ENCODE results near the gene IGF1R.

Gene IGF1R

DNA sequence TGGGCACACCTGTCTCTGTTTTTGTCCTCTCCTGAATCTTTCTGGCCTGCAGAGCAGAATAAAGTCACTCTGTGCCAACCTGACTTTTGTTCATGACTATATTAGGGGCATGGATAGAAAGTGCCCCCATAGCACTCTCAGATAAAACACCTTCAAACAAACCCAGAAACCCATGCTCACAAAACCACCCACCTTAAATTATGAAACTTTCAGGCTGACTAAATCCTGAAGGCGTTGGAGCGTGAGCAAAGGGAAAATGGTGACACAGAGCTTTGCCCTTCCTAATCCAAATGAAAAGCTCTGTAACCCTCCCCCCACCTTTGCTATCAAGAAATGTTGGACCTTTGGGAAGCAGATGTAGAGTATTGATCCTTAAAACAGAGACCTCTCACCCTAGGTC is 138.9 kb downstream of the IGF1R start:
- H3K4me3 ChIP-seq (IDR thresholded peaks at IDR 0.05; ENCODE audit: insufficient read depth, low read depth, low read length): no peak overlapping the region
- no peak overlapping the region for H3K9ac ChIP-seq
- peaks cover 65% of the 10 kb centered on the region for H3K79me2 ChIP-seq (ENCODE audit: insufficient read depth, low read depth)
- H2AFZ ChIP-seq (ENCODE audit: low read depth): no peak overlapping the region
- no peaks in the 10 kb centered on the region for H4K20me1 ChIP-seq (ENCODE audit: insufficient read depth)
- no peaks in the 10 kb centered on the region for H3K36me3 ChIP-seq (ENCODE audit: insufficient read depth)
- no peak overlapping the region for H3K27ac ChIP-seq
- TF ChIP-seq, protein P1, sequence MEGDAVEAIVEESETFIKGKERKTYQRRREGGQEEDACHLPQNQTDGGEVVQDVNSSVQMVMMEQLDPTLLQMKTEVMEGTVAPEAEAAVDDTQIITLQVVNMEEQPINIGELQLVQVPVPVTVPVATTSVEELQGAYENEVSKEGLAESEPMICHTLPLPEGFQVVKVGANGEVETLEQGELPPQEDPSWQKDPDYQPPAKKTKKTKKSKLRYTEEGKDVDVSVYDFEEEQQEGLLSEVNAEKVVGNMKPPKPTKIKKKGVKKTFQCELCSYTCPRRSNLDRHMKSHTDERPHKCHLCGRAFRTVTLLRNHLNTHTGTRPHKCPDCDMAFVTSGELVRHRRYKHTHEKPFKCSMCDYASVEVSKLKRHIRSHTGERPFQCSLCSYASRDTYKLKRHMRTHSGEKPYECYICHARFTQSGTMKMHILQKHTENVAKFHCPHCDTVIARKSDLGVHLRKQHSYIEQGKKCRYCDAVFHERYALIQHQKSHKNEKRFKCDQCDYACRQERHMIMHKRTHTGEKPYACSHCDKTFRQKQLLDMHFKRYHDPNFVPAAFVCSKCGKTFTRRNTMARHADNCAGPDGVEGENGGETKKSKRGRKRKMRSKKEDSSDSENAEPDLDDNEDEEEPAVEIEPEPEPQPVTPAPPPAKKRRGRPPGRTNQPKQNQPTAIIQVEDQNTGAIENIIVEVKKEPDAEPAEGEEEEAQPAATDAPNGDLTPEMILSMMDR (conservative IDR thresholded peaks at IDR 0.05; ENCODE audit: low read depth, low read length): no peak
- peaks cover 55% of the 10 kb centered on the region for H3K4me1 ChIP-seq (ENCODE audit: low read depth, poor library complexity, severe bottlenecking)
- H3K4me2 ChIP-seq: peak overlapping the region; percentile 77; the same call in 1 of the 2 replicates
- H3K27me3 ChIP-seq (ENCODE audit: insufficient read depth, low read depth): no peaks in the 10 kb centered on the region

DNA sequence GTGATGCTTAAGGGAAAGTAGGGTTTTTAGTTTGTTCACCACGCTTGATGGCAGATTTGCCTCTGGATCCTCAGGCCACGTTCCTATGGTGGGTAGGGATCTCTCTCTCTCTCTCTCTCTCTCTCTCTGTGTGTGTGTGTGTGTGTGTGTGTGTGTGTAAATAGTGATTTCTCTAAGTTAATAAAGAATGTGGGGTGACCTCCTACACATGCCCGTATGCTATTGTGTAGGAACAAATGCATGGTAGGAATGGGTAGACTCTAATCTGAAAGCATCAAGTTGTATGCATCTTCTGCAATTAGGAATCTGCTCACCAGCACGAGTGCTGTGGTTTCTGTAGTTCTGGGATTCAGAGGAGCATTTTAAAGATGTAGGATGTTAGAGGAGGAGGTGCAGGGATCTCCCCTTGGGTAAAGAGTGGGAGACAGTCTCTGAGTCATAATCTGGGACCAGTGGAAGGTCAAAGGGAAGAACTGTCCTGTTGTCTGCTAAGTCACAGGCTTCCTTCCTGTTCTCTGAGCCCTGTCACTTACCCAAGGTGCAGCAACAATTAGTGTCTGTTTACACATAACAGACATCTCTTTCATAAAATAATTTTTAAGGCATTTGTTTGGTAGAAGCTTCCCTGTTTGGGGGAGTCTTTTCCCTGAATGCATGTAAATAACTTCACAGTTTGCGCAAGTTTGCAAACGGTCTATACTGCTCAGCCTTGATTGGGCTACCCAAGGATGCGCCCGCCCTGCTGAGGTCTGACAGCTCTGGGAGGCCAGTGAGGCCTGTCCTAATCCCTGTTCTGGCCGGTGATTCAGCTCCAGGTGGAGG is 139.8 kb downstream of the IGF1R start:
- peaks cover 66% of the 10 kb centered on the region for H3K79me2 ChIP-seq (ENCODE audit: insufficient read depth, low read depth)
- no peaks in the 10 kb centered on the region for H3K27me3 ChIP-seq (ENCODE audit: insufficient read depth, low read depth)
- no peak overlapping the region for H3K4me2 ChIP-seq
- no peak overlapping the region for H3K27ac ChIP-seq
- no peak overlapping the region for H3K4me3 ChIP-seq (IDR thresholded peaks at IDR 0.05; ENCODE audit: insufficient read depth, low read depth, low read length)
- H3K9ac ChIP-seq: no peak overlapping the region
- H2AFZ ChIP-seq (ENCODE audit: low read depth): no peak overlapping the region
- TF ChIP-seq, protein P1 (conservative IDR thresholded peaks at IDR 0.05; ENCODE audit: low read depth, low read length): no peak
- no peaks in the 10 kb centered on the region for H4K20me1 ChIP-seq (ENCODE audit: insufficient read depth)
- no peaks in the 10 kb centered on the region for H3K36me3 ChIP-seq (ENCODE audit: insufficient read depth)
- peaks cover 61% of the 10 kb centered on the region for H3K4me1 ChIP-seq (ENCODE audit: low read depth, poor library complexity, severe bottlenecking)

DNA sequence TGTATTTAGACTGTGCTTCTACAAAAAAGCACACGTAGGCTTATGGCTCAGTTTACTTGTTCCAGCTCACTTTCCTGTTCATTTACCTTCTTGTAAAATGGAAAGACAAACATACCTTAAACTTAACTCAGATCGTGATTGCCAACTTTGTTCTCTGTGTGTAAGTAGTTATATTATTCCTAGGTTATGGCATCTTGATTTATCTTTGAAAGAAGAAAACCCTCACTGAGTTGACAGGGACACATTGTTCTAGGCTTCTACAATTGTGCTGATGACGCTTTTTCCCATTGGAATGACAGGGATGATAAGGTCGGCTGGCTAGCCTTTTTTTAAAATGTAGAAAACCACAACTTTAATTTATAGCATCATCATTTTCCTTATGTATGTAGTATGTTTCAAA is 140.7 kb downstream of the IGF1R start:
- Histone ChIP-seq H3K4me3 (IDR thresholded peaks at IDR 0.05; ENCODE audit: insufficient read depth, low read depth, low read length) (no peak overlapping the region), H3K4me2 (no peak overlapping the region), H3K79me2 (ENCODE audit: insufficient read depth, low read depth) (peaks cover 66% of the 10 kb centered on the region), H3K9ac (no peak overlapping the region), H3K27me3 (ENCODE audit: insufficient read depth, low read depth) (no peaks in the 10 kb centered on the region), H3K27ac (no peak overlapping the region), H3K4me1 (ENCODE audit: low read depth, poor library complexity, severe bottlenecking) (peaks cover 61% of the 10 kb centered on the region), H4K20me1 (ENCODE audit: insufficient read depth) (no peaks in the 10 kb centered on the region), H2AFZ (ENCODE audit: low read depth) (no peak overlapping the region), H3K36me3 (ENCODE audit: insufficient read depth) (no peaks in the 10 kb centered on the region)
- TF ChIP-seq, protein P1 (conservative IDR thresholded peaks at IDR 0.05; ENCODE audit: low read depth, low read length): no peak

DNA sequence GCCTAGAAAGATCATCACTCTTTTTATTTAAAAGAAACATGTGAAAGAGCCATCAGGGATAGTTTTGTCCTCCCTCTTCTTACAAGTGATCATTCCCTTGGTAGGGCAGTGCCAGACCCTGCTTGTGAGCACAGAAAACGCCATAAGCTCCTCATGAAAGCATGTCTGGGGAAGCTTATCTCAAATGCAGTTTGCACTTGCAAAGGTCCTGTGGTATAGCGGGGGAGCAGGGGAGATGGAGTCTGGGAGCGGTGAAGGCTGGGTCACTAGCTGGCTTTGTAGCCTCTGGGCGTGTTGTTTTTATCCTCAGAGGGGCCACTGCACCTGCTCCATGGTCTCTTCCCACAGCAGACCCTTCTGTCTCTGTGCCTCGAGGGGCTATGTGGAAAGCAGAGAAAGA is 141.9 kb downstream of the IGF1R start:
- Histone ChIP-seq H4K20me1 (ENCODE audit: insufficient read depth) (no peaks in the 10 kb centered on the region), H3K4me3 (IDR thresholded peaks at IDR 0.05; ENCODE audit: insufficient read depth, low read depth, low read length) (no peak overlapping the region), H3K9ac (no peak overlapping the region), H3K4me2 (no peak overlapping the region), H3K27ac (no peak overlapping the region), H3K27me3 (ENCODE audit: insufficient read depth, low read depth) (no peaks in the 10 kb centered on the region), H3K36me3 (ENCODE audit: insufficient read depth) (no peaks in the 10 kb centered on the region), H2AFZ (ENCODE audit: low read depth) (no peak overlapping the region), H3K79me2 (ENCODE audit: insufficient read depth, low read depth) (peaks cover 55% of the 10 kb centered on the region), H3K4me1 (ENCODE audit: low read depth, poor library complexity, severe bottlenecking) (peaks cover 50% of the 10 kb centered on the region)
- TF ChIP-seq, protein P1 (conservative IDR thresholded peaks at IDR 0.05; ENCODE audit: low read depth, low read length): no peak

All from KMS-11 (cell line).